Natural killer cell (primary cell): Measurements from ENCODE around the gene HSPB9. TPM values are rescaled to one million over a fixed set of nuclear protein-coding genes. Genes with fewer than 3 reads are reported as not detected.

ENCODE experiments used
- ATAC-seq, 3 donors: fragments of 150-1000 bp in 2 of 3; fragments of 200-7000 bp in 1 of 3; cut with Tn5 transposase; 1 replicate in 1 of 3; 2 replicates in 2 of 3; pipeline ENCODE4 v1.10.0; 2021; ENCODE audit warnings: mild to moderate bottlenecking in 2 of 3, moderate library complexity in 2 of 3
- DNase-seq, 2 donors: peaks; one replicate each; pipeline versions ENCODE4 v3.0.0 to v3.0.0-alpha.2; 2013 to 2021; ENCODE audit warnings: mixed read lengths in 1 of 2
- H3K27ac ChIP-seq: one replicate; pipeline ENCODE4 v1.5.1; 2013; ENCODE audit warnings: mild to moderate bottlenecking, low read length
- H3K27me3 ChIP-seq: one replicate; pipeline ENCODE4 v1.6.1; 2013; ENCODE audit warnings: low read length; ENCODE audit not compliant: control insufficient read depth, insufficient read depth
- H3K36me3 ChIP-seq: one replicate; pipeline ENCODE4 v1.6.1; 2013; ENCODE audit warnings: low read length; ENCODE audit not compliant: control insufficient read depth, insufficient read depth
- H3K4me1 ChIP-seq: one replicate; pipeline ENCODE4 v1.6.1; 2013; ENCODE audit warnings: low read length; ENCODE audit not compliant: control insufficient read depth, insufficient read depth
- H3K4me3 ChIP-seq: one replicate; pipeline ENCODE4 v1.5.1; 2013; ENCODE audit warnings: low read length
- H3K9me3 ChIP-seq: one replicate; pipeline ENCODE4 v1.6.1; 2013; ENCODE audit warnings: low read length; ENCODE audit not compliant: control insufficient read depth, insufficient read depth
- H3K27ac Mint-ChIP-seq, 2 donors: one replicate each; pipeline ENCODE4 v1.8.0; 2022; ENCODE audit warnings: mild to moderate bottlenecking in 2 of 2, mixed read lengths in 2 of 2, moderate library complexity in 1 of 2
- H3K27me3 Mint-ChIP-seq, 2 donors: one replicate each; pipeline ENCODE4 v1.8.0; 2022; ENCODE audit warnings: low read depth in 2 of 2, mixed read lengths in 2 of 2
- H3K36me3 Mint-ChIP-seq: one replicate; pipeline ENCODE4 v1.8.0; 2022; ENCODE audit warnings: mixed read lengths
- H3K4me1 Mint-ChIP-seq, 2 donors: one replicate each; pipeline ENCODE4 v1.8.0; 2022; ENCODE audit warnings: mixed read lengths in 2 of 2
- H3K4me3 Mint-ChIP-seq: one replicate; pipeline ENCODE4 v1.8.0; 2022; ENCODE audit warnings: mild to moderate bottlenecking, moderate library complexity, mixed read lengths
- H3K9me3 Mint-ChIP-seq, 2 donors: one replicate each; pipeline ENCODE4 v1.8.0; 2022; ENCODE audit warnings: mixed read lengths in 2 of 2
- WGBS: methylation state at CpG from one replicate; pipeline ENCODE4 v1.1.7; 2013; ENCODE audit warnings: missing lambda C conversion rate; ENCODE audit not compliant: insufficient coverage; 5-methylcytosine and 5-hydroxymethylcytosine counted together
- intact Hi-C: fragments of 100-400 bp; cut with micrococcal nuclease; formaldehyde crosslinking; loops from one replicate; pipeline ENCODE4 v1.14.2; 2022
- total RNA-seq, 4 donors: library from RNA; stranded (reverse); fragments of 120-200 nt in 1 of 4; gene quantifications; one replicate each; pipeline versions ENCODE4 v1.2.3 to v1.2.4, GENCODE V29; 2013 to 2022
- TF ChIP-seq, protein P1 (sequence below): fragments of 200-600 bp; IDR thresholded peaks from one replicate; pipeline ENCODE4 v1.8.0; 2022; ENCODE audit warnings: antibody characterized with exemption

HSPB9 gene
- total RNA-seq, 3 donors from 2014 or later (not counting 1 experiment from before 2014, with no cell fraction given) = not detected

DNA sequence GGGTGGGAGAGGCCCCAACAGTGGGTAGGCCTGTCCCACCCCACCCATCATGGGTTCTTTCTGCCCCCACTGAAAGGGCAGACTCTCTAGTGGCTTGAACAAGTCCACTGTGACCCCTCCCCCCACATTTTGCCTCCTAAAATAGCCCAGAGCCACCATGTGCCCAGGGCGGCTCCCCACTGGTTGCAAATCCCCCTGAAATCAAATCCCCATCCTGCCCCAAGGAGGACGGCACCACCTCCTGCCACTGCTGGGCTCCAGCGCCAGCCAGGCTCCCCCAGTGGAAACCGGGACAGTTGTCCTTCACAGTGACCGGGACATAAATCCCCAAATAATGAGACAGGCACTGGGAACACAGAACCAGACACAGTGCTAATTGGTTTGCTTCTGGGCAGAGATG lies 44.8 kb upstream of the HSPB9 start:
- TF ChIP-seq, protein P1, sequence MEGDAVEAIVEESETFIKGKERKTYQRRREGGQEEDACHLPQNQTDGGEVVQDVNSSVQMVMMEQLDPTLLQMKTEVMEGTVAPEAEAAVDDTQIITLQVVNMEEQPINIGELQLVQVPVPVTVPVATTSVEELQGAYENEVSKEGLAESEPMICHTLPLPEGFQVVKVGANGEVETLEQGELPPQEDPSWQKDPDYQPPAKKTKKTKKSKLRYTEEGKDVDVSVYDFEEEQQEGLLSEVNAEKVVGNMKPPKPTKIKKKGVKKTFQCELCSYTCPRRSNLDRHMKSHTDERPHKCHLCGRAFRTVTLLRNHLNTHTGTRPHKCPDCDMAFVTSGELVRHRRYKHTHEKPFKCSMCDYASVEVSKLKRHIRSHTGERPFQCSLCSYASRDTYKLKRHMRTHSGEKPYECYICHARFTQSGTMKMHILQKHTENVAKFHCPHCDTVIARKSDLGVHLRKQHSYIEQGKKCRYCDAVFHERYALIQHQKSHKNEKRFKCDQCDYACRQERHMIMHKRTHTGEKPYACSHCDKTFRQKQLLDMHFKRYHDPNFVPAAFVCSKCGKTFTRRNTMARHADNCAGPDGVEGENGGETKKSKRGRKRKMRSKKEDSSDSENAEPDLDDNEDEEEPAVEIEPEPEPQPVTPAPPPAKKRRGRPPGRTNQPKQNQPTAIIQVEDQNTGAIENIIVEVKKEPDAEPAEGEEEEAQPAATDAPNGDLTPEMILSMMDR = no peak
- peaks cover 2% of the 10 kb centered on the region for H3K4me1 ChIP-seq
- intact Hi-C loops = no loop called here
- peaks cover 0 to 3% of the 10 kb centered on the region in 2 donors for H3K4me1 Mint-ChIP-seq
- ATAC-seq = no peak
- no peak overlapping the region for H3K27ac Mint-ChIP-seq
- no peak overlapping the region for H3K4me3 ChIP-seq
- H3K9me3 ChIP-seq = no peaks in the 10 kb centered on the region
- H3K36me3 Mint-ChIP-seq = no peaks in the 10 kb centered on the region
- H3K4me3 Mint-ChIP-seq = no peak overlapping the region
- H3K36me3 ChIP-seq = no peaks in the 10 kb centered on the region
- peaks cover 2% of the 10 kb centered on the region for H3K27me3 ChIP-seq
- WGBS = 92% methylated on average over 5 of the region's 5 CpGs
- H3K27ac ChIP-seq = no peak overlapping the region
- peaks cover 7 to 15% of the 10 kb centered on the region in 2 donors for H3K27me3 Mint-ChIP-seq
- no peaks in the 10 kb centered on the region for H3K9me3 Mint-ChIP-seq
- no peak for DNase-seq

DNA sequence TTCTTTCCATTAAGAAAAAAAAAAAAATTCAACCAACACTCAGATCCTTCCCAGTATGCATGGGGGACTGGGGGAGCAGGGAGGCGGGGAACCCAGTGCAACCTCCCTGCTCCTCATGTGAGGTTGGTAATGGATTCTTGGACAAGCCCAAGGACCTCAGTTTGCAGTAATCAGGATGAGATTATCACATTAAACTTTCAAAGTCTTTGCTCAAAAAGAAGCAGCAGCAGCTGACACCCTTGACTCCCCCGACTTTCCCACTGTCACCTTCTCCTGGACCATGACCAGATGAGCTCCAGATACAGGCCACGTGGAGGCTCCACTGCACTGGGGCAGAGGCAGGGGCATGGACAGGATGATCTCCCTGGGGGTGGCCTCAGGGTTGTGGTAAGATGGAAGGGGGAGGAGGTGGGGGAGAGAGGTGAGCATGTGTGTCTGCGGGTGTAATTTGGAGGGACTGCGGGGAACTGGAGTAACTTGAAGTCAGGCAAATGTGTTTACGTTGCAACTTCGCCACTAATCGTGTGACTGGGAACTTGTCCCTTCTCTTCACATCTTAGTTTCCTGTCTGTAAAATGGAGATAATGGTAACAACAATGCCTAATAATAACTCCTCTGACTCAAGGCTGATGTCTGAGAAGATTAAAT lies 44.1 kb upstream of the HSPB9 start:
- ATAC-seq = no peak
- Histone ChIP-seq H3K4me3 (no peak overlapping the region), H3K27ac (no peak overlapping the region), H3K27me3 (no peaks in the 10 kb centered on the region), H3K36me3 (no peaks in the 10 kb centered on the region), H3K4me1 (no peaks in the 10 kb centered on the region), H3K9me3 (no peaks in the 10 kb centered on the region)
- peaks cover 7 to 9% of the 10 kb centered on the region in 2 donors for H3K27me3 Mint-ChIP-seq
- WGBS = 66% methylated on average over 7 of the region's 8 CpGs
- intact Hi-C loops = no loop called here
- H3K9me3 Mint-ChIP-seq = no peaks in the 10 kb centered on the region
- H3K4me1 Mint-ChIP-seq = no peaks in the 10 kb centered on the region
- H3K36me3 Mint-ChIP-seq = no peaks in the 10 kb centered on the region
- no peak for DNase-seq
- TF ChIP-seq, protein P1 = no peak
- H3K4me3 Mint-ChIP-seq = no peak overlapping the region
- no peak overlapping the region for H3K27ac Mint-ChIP-seq

DNA sequence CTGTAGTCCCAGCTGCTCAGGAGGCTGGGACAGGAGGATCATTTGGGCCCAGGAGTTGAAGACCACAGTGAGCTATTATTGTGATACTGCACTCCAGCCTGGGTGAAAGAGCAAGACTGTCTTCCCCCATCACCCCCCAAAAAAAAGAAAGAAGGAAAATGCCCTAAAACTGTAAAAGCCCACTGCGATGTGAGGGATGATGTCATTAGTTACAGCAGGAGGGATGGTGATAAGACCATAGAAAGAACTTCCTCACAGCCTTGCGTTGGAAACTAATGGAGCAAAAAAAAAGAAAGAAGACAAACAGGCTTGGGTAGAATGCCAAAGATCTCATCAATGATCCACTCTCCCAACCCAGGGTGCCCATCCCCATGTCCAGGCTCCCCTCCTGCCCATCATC lies 43.1 kb upstream of the HSPB9 start:
- H3K27me3 Mint-ChIP-seq = peaks cover 0 to 3% of the 10 kb centered on the region in 2 donors
- no peaks in the 10 kb centered on the region for H3K36me3 Mint-ChIP-seq
- 89% methylated on average over 2 of the region's 2 CpGs for WGBS
- no peaks in the 10 kb centered on the region for H3K4me1 Mint-ChIP-seq
- no peaks in the 10 kb centered on the region for H3K27me3 ChIP-seq
- intact Hi-C loops = no loop called here
- TF ChIP-seq, protein P1 = no peak
- H3K9me3 ChIP-seq = no peaks in the 10 kb centered on the region
- no peak overlapping the region for H3K27ac Mint-ChIP-seq
- ATAC-seq = no peak
- H3K27ac ChIP-seq = no peak overlapping the region
- H3K36me3 ChIP-seq = no peaks in the 10 kb centered on the region
- H3K9me3 Mint-ChIP-seq = no peaks in the 10 kb centered on the region
- no peak overlapping the region for H3K4me3 Mint-ChIP-seq
- no peak for DNase-seq
- H3K4me1 ChIP-seq = no peaks in the 10 kb centered on the region
- no peak overlapping the region for H3K4me3 ChIP-seq
